Measurements from ENCODE around the gene TMED4. TPM values are rescaled to one million over a fixed set of nuclear protein-coding genes. Genes with fewer than 3 reads are reported as not detected.

The TMED4 gene
- total and polyA plus RNA-seq, 7 donors = 29.8 to 64.4 (median 43.6) TPM

DNA sequence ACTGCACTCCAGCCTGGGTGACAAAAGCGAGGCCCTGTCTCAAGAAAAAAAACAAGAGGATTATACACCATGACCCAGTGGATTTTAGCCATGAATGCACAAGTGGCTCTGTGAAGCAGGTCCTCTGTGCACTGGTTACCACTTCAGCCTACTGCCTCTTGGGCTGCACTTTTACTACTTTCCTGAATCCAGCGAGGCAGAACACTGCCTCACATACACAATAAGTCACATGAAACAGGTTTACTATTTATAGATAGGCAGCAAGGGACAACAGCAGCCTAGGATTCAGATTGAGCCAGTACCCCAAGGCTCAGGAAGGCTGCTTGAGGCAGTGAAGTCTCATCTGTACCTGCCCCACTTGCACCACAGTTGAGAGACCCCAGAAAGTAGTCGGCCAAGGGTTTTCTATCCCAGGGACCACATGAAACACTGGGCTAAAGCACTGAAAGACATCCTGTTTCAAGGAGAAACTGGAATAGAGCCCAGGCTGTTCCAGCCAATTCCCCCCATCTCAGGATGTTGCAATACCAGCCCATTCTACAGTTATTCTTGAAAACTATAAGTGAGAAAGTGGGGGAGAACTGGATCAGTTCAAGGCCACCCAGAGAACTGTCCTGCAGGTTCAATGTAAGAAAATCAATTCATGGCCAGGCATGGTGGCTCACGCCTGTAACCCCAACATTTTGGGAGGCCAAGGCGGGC lies 14.1 kb upstream of the TMED4 start:
- TF ChIP-seq, protein P1, sequence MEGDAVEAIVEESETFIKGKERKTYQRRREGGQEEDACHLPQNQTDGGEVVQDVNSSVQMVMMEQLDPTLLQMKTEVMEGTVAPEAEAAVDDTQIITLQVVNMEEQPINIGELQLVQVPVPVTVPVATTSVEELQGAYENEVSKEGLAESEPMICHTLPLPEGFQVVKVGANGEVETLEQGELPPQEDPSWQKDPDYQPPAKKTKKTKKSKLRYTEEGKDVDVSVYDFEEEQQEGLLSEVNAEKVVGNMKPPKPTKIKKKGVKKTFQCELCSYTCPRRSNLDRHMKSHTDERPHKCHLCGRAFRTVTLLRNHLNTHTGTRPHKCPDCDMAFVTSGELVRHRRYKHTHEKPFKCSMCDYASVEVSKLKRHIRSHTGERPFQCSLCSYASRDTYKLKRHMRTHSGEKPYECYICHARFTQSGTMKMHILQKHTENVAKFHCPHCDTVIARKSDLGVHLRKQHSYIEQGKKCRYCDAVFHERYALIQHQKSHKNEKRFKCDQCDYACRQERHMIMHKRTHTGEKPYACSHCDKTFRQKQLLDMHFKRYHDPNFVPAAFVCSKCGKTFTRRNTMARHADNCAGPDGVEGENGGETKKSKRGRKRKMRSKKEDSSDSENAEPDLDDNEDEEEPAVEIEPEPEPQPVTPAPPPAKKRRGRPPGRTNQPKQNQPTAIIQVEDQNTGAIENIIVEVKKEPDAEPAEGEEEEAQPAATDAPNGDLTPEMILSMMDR (IDR thresholded peaks at IDR 0.05) = no peak
- no peaks in the 10 kb centered on the region for H3K27me3 ChIP-seq (ENCODE audit: insufficient read depth in 3 of 3, low read length in 2 of 3)
- H3K27ac ChIP-seq = peak overlapping the region; percentile 72
- H3K4me3 ChIP-seq = no peak overlapping the region
- peaks cover 5% of the 10 kb centered on the region for H3K4me1 ChIP-seq
- H3K9me3 ChIP-seq = no peaks in the 10 kb centered on the region
- whole genome bisulfite sequencing, 3 donors = 67 to 70% (median 67%) methylated on average over 5 of the region's 5 CpGs
- intact Hi-C loops (cut with DNase I) = loop anchor here in 1 of 2 donors (10.0 kb wide), 1 partner anchor 159 kb away; no protein-coding TSS in a partner anchor
- no peak for DNase-seq
- peak; percentile 85 to 96 (median 92) for ATAC-seq
- no peaks in the 10 kb centered on the region for H3K36me3 ChIP-seq (ENCODE audit: insufficient read depth in 1 of 2, low read depth in 1 of 2)

DNA sequence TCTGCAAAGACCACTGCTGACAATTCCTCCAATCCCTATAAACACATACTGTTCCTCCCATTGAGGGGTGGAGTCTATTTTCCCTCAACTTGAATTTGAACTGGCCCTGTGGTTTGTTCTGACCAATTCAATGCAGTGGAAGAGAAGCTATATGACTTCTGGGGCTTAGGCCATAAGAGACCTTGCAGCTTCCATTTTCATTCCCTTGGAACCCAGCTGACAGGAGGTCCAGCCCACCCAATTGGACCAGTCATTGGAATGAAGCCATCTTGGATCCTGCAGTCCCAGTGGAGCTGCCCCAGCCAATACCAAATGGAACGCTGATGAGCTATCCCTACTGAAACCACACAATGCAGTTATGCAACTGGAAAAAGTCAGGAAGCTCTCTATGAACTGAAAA lies 8.9 kb upstream of the TMED4 start:
- TF ChIP-seq, protein P1 (IDR thresholded peaks at IDR 0.05) = no peak
- H3K9me3 ChIP-seq = no peaks in the 10 kb centered on the region
- 70 to 91% (median 86%) methylated on average over 1 of the region's 1 CpG for WGBS, 3 donors
- no peak overlapping the region for H3K4me3 ChIP-seq
- ATAC-seq (no peak), DNase-seq (no peak)
- H3K27me3 ChIP-seq (ENCODE audit: insufficient read depth in 3 of 3, low read length in 2 of 3) = no peaks in the 10 kb centered on the region
- H3K36me3 ChIP-seq (ENCODE audit: insufficient read depth in 1 of 2, low read depth in 1 of 2) = no peaks in the 10 kb centered on the region
- intact Hi-C loops (cut with DNase I) = loop anchor here in 1 of 2 donors (10.0 kb wide), 1 partner anchor 164 kb away; no protein-coding TSS in a partner anchor
- H3K27ac ChIP-seq = no peak overlapping the region
- peaks cover 9% of the 10 kb centered on the region for H3K4me1 ChIP-seq

DNA sequence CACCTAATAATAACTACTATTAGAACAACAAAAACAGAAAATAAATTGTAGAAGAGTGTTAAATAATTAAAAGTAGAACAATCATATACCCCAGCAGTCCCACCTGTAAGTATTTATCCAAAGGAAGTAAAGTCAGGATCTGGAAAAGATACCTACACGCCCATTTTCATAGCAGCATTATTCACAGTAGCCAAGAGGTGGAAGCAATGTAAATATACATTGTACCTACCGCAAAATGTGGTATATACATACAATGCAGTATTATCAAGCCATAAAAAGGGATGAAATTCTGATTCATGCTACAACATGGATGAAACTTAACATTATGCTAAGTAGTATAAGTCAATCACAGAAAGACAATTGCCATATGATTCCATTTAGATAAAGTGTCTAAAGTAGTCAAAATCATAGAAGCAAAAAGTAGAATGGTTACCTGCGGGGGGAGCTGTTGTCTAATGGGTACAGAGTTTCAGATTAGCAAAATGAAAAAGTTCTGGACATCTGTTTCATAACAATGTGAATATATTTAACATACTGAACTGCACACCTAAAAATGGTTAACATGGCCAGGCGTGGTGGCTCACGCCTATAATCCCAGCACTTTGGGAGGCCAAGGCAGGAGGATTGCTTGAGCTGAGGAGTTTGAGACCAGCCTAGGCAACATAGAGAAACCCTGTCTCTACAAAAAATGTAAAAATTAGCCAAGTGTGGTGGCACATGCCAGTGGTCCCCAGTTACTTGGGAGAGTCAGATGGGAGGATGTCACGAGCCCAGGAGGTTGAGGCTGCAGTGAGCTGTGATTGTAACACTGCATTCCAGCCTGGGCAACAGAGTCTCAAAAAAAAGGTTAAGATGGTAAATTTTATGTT lies 6.0 kb upstream of the TMED4 start:
- no peak for DNase-seq
- TF ChIP-seq, protein P1 (IDR thresholded peaks at IDR 0.05) = peak; percentile 64
- peak; percentile 60 to 86 (median 72) for ATAC-seq
- Histone ChIP-seq H3K9me3 (no peaks in the 10 kb centered on the region), H3K27ac (no peak overlapping the region), H3K4me3 (no peak overlapping the region), H3K4me1 (peaks cover 6% of the 10 kb centered on the region), H3K27me3 (ENCODE audit: insufficient read depth in 3 of 3, low read length in 2 of 3) (no peaks in the 10 kb centered on the region), H3K36me3 (ENCODE audit: insufficient read depth in 1 of 2, low read depth in 1 of 2) (no peaks in the 10 kb centered on the region)
- intact Hi-C loops (cut with DNase I) = loop anchor here (5.0 to 10.0 kb wide), 4 partner anchors 209 to 547 kb away; partner anchors contain the start of genes H2AZ2 (in 1 of the 2) and PPIA (in 1 of the 2)
- WGBS, 3 donors = 26 to 35% (median 26%) methylated on average over 6 of the region's 6 CpGs

DNA sequence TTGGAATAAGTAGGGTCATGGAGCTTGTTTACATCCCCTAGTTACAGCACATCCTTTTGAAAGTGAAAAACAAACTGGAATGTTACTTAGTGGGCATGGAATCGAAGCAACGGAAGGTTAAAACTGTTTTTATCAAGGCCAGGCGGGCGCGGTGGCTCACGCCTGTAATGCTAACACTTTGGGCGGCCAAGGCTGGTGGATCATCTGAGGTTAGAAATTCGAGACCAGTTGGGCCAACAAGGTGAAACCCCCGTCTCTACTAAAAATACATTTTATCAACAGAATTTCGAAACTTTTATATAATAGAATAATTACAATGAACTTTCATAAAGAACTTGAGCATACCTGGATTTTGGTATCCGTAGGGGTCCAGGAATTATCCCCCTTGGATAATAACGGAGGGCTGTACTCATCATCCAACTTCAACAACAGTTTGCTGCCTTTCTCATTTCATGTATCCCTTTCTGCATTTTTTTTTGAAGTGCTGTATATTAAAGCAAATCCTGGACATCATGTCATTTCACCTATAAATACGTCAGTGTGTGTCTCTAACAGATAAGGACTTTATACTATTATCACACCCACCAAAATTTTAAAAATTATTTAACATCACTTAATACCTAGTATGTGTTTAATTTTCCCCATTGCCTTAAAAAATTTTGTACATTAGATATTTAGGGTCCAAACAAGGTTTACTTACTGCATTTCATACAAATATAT lies 1.3 kb upstream of the TMED4 start:
- Histone ChIP-seq H3K27ac (peak overlapping the region; percentile 94), H3K36me3 (ENCODE audit: insufficient read depth in 1 of 2, low read depth in 1 of 2) (peaks cover 0 to 26% of the 10 kb centered on the region in 2 donors), H3K4me1 (peaks cover 25% of the 10 kb centered on the region), H3K9me3 (no peaks in the 10 kb centered on the region), H3K27me3 (ENCODE audit: insufficient read depth in 3 of 3, low read length in 2 of 3) (no peaks in the 10 kb centered on the region), H3K4me3 (peak overlapping the region; percentile 96)
- TF ChIP-seq, protein P1 (IDR thresholded peaks at IDR 0.05) = no peak
- intact Hi-C loops (cut with DNase I) = loop anchor here in 1 of 2 donors (10.0 kb wide), 1 partner anchor 551 kb away; no protein-coding TSS in a partner anchor
- DNase-seq (no peak), ATAC-seq (no peak)
- 54 to 70% (median 56%) methylated on average over 13 of the region's 13 CpGs for WGBS, 3 donors

All from psoas muscle (tissue), 8 donors.